HG03520 (cell line): ENCODE results near the gene PLA2R1.

Experiments used
- ATAC-seq: cut with Tn5 transposase; IDR thresholded peaks from one replicate; pipeline ENCODE4 v1.9.1; 2021; ENCODE audit warnings: mild to moderate bottlenecking, moderate library complexity; ENCODE audit not compliant: unreplicated experiment

Gene PLA2R1

GRCh38 chr2:160033732-160034392 lies 28.6 kb downstream of the PLA2R1 start:
- no peak for ATAC-seq

DNA sequence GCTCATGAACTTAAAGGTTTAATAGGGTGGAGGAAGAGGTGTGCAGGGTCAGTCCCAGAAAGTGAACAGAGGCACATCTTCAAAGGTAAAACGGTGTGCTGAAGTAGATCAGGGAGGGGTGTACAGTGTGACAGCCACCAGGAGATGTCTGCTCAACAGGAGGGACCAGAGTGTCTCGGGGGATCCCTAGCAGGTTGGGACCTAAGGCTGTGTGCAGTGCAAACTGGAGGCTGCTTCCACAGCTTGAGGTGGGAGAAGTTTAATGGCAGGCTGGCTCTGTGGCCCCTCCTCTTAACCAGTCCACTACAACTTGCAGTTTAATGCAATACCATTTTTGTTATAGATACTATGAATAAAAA lies 33.2 kb downstream of the PLA2R1 start:
- ATAC-seq: no peak

DNA sequence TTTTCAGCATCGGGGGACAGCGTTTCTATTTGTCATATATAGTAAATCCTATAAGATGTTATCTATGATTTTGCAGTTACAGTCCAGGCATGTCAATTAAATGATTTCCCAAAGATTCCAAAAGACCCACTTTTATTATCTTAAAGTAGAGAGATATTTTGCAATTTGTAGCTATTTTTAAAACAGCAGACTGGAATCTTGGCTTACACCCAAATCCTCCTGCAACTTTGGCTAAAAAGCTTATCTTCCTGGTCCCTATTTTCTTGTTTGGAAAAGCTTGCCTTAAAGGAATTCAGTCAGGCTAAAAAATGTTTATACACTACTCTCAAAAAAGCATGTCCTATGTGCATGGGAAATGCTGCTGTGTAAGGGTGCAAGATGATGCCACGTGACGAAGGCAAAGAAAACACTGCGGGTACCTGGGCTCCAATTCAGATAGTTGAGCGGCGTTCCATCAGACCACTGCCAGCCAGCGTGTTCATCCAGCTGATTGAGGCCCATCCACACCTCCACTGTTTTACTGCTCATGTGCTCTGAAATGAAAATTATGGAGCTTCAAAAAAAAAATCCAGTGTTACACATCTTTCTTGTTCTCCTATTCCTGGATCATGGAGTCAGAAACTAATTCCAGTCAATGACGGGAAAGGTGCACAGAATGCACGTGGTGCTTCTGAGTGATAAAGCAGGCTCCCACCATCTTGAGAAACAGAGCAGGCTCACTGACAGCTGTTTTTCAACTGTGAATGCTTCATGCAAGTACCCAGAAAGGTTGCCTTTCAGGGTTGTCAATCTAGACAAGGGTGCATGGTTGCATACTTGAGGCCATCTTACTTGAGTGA lies 33.8 kb downstream of the PLA2R1 start:
- no peak for ATAC-seq

DNA sequence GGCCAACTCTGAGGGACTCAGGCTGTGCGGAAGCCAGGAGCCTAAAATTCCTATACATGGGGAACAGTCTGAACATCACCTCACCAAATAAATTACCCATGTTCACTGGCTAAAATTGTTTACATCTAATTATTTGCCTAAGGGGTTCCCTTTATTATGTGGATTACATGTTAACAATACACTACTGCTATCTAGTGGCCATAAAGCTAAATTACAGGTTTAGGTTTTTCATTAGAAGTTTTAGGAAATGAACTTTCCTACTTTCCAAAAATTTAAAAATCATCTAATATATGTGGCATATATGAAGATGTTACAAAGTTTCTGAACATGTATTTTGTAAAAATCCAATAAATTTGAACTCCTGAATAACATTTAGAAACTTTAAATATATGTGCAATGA lies 40.3 kb downstream of the PLA2R1 start:
- ATAC-seq: no peak

DNA sequence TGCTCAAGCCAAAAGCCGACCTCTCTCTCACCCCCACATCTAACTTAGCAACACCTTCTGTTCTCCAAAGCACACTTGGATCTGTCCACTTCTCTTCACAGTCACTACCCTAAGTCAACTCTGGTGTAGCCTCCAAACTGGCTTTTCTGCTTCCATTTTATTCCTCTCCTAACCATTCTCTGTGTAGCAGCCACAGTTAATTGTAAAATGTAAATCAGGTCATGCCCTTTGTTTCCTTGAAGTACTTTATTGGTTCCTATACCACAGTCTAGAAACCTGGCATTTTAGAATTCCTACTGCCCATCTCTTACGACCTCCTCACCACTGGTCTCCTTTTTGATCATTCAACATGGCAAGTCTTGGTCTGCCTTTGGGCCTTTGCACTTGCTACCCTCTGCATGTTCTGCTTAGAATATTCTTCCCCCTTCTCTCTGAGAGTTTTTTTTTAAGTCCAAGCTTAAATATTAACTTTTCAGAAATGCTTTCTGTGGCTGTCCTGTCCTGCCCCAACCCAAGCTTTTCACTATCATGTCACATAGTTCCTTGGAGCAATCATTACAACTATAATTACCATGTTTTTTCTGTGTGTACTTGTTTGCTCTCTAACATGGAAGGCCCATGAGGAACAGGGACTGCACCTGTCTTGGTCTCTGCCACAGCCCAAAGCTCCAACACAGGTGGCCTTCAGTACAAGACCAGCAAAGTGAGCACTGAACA lies 42.9 kb downstream of the PLA2R1 start:
- no peak for ATAC-seq

GRCh38 chr2:160015746-160016145 lies 46.7 kb downstream of the PLA2R1 start:
- ATAC-seq: no peak

GRCh38 chr2:160014227-160014626 lies 48.2 kb downstream of the PLA2R1 start:
- ATAC-seq: no peak

DNA sequence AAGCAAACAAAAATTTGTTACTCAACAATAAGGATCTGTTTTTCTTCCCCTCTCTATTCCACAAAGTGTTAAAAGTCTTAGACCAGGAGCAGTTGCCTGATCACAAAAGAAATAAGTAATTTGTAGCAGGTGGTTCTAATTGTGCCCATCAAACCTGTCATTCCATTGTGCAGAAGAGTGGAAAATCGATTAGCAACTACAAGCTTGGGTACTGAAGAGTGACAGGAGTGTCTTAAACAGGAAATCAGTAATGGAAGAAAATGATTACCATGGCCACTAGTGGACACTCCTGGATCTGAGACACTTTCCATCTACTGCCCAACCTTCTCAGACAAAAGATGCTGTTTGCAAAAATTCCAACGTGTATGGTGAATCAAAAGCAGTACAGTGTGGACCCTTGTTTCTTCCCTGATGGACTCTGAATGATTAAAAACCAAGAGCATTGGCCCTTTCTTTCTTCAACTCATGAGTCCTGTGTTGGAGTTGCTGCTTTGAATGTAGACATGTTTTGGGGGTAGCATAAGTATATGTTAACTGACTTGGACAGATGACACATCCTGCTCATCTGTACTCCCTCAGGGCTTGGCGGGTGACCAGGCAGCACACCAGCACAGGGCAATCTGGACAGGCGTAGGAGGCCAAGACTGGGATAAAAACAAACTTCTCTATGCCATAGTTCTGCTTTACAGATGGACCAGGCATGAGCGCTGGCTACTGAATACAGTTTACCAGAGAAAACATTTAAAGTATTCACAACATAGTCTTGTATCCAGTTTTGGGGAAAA lies 51.9 kb downstream of the PLA2R1 start:
- ATAC-seq: no peak

- no peak for ATAC-seq
Observed at GRCh38 chr2:160007111-160007510, 55.3 kb downstream of the PLA2R1 start.

DNA sequence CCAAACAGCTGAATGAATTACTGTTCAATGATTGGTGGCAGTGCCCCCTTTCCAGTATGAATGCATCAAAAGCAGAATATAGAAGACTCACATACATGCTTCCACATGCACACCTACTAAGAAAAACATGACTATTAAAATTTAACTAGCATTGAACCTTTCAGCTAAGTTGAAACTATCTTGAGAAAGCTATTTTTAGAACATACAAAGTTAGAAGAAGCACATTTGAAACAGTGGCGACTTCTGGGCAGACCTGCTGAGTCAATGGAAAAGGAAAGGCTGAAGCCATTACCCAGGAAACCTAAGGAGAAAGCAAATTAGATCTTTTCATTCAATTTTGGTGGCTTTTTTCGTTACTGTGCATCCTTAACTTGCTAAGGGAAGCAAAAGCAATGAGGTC lies 55.9 kb downstream of the PLA2R1 start:
- no peak for ATAC-seq

DNA sequence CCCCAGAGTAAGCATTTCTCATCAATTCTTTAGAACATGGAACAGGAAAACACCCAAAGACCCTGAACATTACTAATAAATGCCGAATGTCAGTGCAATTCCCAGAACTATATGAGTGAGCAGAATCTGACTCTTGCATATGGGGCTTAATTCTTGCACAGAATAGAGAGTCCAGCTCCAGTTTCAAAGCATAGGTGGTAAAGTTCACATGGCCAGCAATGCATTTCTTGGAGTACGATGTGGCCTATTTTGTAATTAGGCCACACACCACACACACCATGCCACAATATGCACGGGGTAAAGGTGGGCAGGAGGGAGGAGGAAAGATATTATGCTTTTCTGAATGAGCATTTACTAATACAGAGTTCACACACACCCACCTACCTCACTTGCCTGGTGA lies 56.5 kb downstream of the PLA2R1 start:
- no peak for ATAC-seq

- no peak for ATAC-seq
Observed at GRCh38 chr2:160005476-160005875, 56.9 kb downstream of the PLA2R1 start.

GRCh38 chr2:159998961-159999360 lies 63.5 kb downstream of the PLA2R1 start:
- no peak for ATAC-seq

DNA sequence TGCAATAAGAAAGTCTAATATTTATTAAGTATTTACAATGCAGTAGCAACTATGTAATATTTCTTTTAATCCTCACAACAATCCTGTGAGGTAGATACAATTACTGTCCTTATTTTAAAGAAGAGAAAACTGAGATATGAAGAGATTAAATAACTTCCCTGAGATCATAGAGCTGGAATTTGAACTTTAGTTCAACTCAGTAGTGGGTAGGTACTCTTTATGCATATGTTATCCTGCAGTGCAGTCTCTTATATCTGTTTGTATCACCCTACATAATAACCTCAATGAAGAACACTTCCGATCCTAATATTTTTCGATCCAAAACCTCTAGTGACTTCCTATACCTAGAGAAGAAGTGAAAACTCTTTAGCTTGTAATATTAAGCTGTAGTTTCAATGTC lies 64.2 kb downstream of the PLA2R1 start:
- no peak for ATAC-seq

DNA sequence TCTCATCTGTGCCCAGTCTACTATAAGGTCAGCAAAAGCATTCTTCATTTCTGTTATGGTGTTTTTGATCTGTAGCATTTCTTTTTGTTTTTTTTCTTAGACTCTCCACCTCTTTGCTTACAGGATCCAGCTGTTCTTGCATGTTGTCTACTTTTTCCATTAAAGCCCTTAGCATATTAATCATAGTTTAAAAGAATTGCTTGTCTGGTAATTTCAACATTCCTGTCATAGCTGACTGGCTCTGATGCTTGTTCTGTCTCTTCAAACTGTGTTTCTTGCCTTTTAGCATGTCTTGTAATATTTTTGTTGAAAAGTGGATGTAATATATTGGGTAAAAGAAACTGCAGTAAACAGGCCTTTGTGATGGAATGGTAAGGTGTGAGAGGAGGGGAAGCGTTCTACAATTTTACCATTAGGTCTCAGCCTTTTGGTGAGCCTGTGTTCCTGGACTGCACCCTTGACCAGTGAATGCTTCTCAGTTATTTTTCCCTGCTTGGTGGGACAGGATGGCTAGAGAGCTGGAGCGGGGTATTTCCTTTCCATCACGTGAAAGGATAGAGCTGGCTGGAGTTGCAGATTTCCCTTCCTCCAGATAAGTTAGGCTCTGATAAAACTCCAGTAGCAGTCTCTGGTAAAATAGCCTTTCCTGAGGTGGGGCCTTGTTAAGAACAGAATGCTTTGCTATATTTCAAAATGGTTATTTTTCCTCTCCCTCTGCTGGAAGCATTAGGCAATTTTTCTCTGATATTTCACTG lies 65.4 kb downstream of the PLA2R1 start:
- no peak for ATAC-seq

- ATAC-seq: no peak
Observed at GRCh38 chr2:159995038-159995437, 67.4 kb downstream of the PLA2R1 start.

DNA sequence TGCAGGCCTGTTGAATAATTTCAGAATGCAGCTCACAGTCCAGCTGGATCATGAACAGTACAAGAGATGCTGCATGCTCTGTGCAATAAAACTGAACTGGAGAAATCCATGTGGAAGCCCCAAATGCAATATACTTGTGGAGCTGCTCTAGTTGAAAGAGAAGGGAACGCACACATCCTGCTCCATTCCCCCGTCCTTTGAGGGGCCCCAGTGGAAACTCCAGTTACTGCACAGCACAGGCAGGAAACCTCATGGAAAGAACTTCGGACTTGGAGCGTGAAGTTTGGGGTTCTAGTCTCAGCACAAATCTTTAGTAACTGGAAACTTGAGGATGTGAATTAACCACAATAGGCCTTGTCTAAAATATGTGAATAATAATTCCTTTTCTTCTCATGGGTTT lies 73.2 kb downstream of the PLA2R1 start:
- no peak for ATAC-seq

DNA sequence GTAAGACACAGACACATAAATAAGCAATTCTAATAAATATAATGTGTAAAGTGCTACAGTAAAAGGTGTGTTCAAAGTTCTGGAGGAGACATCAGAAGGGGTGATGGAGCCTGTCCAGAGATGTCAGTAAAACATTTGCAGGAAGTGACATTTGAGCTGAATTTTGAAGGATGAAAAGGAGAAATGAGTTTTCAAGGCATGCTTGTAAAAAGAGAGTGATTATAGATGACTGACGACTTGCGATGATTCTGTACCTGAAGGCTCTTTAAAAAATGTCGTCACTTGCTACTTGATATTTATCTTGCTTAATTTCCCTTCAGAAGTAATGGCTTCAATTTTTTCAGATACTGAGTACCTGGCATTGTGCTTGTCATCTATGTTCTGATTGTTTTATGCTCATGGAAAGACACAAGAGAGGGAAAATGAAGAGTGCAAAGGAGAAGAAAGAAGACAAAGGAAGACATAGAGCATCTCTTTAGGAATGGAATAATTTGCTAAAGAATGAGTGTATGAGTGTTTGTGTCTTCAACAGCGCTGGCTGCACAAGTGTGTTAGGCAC lies 73.9 kb downstream of the PLA2R1 start:
- ATAC-seq: no peak

- ATAC-seq: no peak
Observed at GRCh38 chr2:159987181-159987580, 75.2 kb downstream of the PLA2R1 start.

- ATAC-seq: no peak
Observed at GRCh38 chr2:159985656-159986055, 76.8 kb downstream of the PLA2R1 start.
